Panc1 (cell line): ENCODE results near the gene DEUP1. TPM values are rescaled to one million over a fixed set of nuclear protein-coding genes. Genes with fewer than 3 reads are reported as not detected.

Source experiments
- ATAC-seq: fragments of 200-7000 bp; cut with Tn5 transposase; 2 replicates; pipeline ENCODE4 v1.9.1; 2020; ENCODE audit warnings: mild to moderate bottlenecking, moderate library complexity
- BruUV-seq: library from RNA; stranded (reverse); fragments of 400-500 nt; replicated peaks from 2 replicates; lab custom pipeline; 2021; lab: Mats Ljungman, UMichigan
- CTCF ChIA-PET: fragments of 300-600 bp; sonication (Branson Sonifier 250); formaldehyde crosslinking; loops from one replicate; lab custom pipeline; 2022; ENCODE audit warnings: antibody characterized with exemption; lab: Charles Lee
- POLR2A ChIA-PET: fragments of 300-600 bp; sonication (Branson Sonifier 250); formaldehyde crosslinking; loops from one replicate; lab custom pipeline; 2022; ENCODE audit warnings: antibody characterized with exemption; lab: Charles Lee
- DNase-seq: peaks from one replicate; pipeline ENCODE4 v3.0.0-alpha.2; 2010; ENCODE audit warnings: low read depth, low spot score
- H3K27ac ChIP-seq: 2 replicates; pipeline ENCODE4 v1.5.1; 2011; ENCODE audit warnings: mild to moderate bottlenecking, low read length, inconsistent platforms
- H3K27me3 ChIP-seq: fragments of 200-500 bp; sonication (Bioruptor generic); 2 replicates; pipeline ENCODE4 v1.6.0; 2014; ENCODE audit warnings: low read length, inconsistent platforms; ENCODE audit not compliant: control insufficient read depth, insufficient read depth
- H3K36me3 ChIP-seq: fragments of 200-500 bp; sonication (Bioruptor generic); 2 replicates; pipeline ENCODE4 v1.5.1; 2014; ENCODE audit warnings: inconsistent platforms, mild to moderate bottlenecking, low read length, moderate library complexity; ENCODE audit not compliant: control insufficient read depth, insufficient read depth
- H3K4me1 ChIP-seq: 2 replicates; pipeline ENCODE4 v1.5.1; 2011; ENCODE audit warnings: inconsistent platforms, mild to moderate bottlenecking, low read length, moderate library complexity; ENCODE audit not compliant: control insufficient read depth, insufficient read depth
- H3K4me3 ChIP-seq, 2 experiments: 2 replicates each; pipeline ENCODE4 v1.5.1; 2011 to 2012; ENCODE audit warnings: low read depth in 2 of 2, low read length in 2 of 2, mild to moderate bottlenecking in 2 of 2, inconsistent platforms in 1 of 2, moderate library complexity in 1 of 2
- H3K9me3 ChIP-seq: fragments of 200-500 bp; sonication (Bioruptor generic); 2 replicates; pipeline ENCODE4 v1.5.1; 2014; ENCODE audit warnings: low read depth, mild to moderate bottlenecking, inconsistent platforms, low read length, moderate library complexity; ENCODE audit not compliant: control insufficient read depth, insufficient read depth
- CTCF ChIP-seq: fragments of 450-650 bp; IDR thresholded peaks from 2 replicates; pipeline ENCODE4 v1.5.1; 2017; ENCODE audit warnings: mild to moderate bottlenecking
- POLR2AphosphoS5 ChIP-seq: IDR thresholded peaks from 2 replicates; pipeline ENCODE4 v1.6.1; 2012; ENCODE audit warnings: mild to moderate bottlenecking, low read depth, low read length, moderate library complexity
- REST ChIP-seq, 2 experiments: IDR thresholded peaks; 2 replicates each; pipeline ENCODE4 v1.6.1; 2011 to 2012; ENCODE audit warnings: low read depth in 2 of 2, control low read depth in 1 of 2, low read length in 1 of 2, mild to moderate bottlenecking in 1 of 2, moderate library complexity in 1 of 2; ENCODE audit not compliant: insufficient read depth in 1 of 2
- SIN3A ChIP-seq: IDR thresholded peaks from 2 replicates; pipeline ENCODE4 v1.6.1; 2012; ENCODE audit warnings: low read depth, mild to moderate bottlenecking, low read length, moderate library complexity, borderline replicate concordance; ENCODE audit not compliant: insufficient read depth
- TCF7L2 ChIP-seq: IDR thresholded peaks from 2 replicates; pipeline ENCODE4 v1.6.1; 2011; ENCODE audit warnings: mild to moderate bottlenecking, low read depth, low read length, inconsistent platforms
- in situ Hi-C: cut with HindIII; loops from 2 replicates; pipeline ENCODE4 v1.10.0; 2016; ENCODE audit warnings: low sequenced_read_pairs, low pct_unique_long_range_greater_than_20kb
- intact Hi-C: fragments of 100-400 bp; cut with micrococcal nuclease; formaldehyde crosslinking; loops from one replicate; pipeline ENCODE4 v1.10.0; 2022; ENCODE audit not compliant: unreplicated experiment
- total RNA-seq: library from RNA; stranded (reverse); gene quantifications from one replicate; pipeline ENCODE4 v1.2.1, GENCODE V29; 2021; ENCODE audit not compliant: unreplicated experiment

DEUP1 gene
- total RNA-seq, 1 experiment from 2014 or later, result not detected

GRCh38 chr11:93485983-93486382 lies 155.4 kb downstream of the DEUP1 start:
- no peak for TF ChIP-seq REST (IDR thresholded peaks at IDR 0.05; ENCODE audit: insufficient read depth in 1 of 2, low read depth in 2 of 2, low read length in 1 of 2)
- no peak for TF ChIP-seq SIN3A
- TF ChIP-seq CTCF, result no peak
- TF ChIP-seq TCF7L2, result no peak
- no peak for TF ChIP-seq POLR2AphosphoS5
- BruUV-seq, result no TSS peak
- ATAC-seq (no peak), DNase-seq (no peak)
- Histone ChIP-seq H3K9me3 (no peaks in the 10 kb centered on the region), H3K4me1 (no peaks in the 10 kb centered on the region), H3K27ac (no peak overlapping the region), H3K36me3 (no peaks in the 10 kb centered on the region), H3K4me3 (no peak overlapping the region), H3K27me3 (no peaks in the 10 kb centered on the region)
- in situ Hi-C loops, result no loop called here
- ChIA-PET CTCF (no interaction called here), POLR2A (no interaction called here)
- intact Hi-C loops, result no loop called here

GRCh38 chr11:93487032-93487483 lies 156.5 kb downstream of the DEUP1 start:
- no peak overlapping the region for H3K27ac ChIP-seq
- H3K9me3 ChIP-seq, result no peaks in the 10 kb centered on the region
- no TSS peak for BruUV-seq
- no peak for TF ChIP-seq CTCF
- no peak for TF ChIP-seq POLR2AphosphoS5
- no peak for TF ChIP-seq SIN3A
- no peak for TF ChIP-seq TCF7L2
- no peak for TF ChIP-seq REST (IDR thresholded peaks at IDR 0.05; ENCODE audit: insufficient read depth in 1 of 2, low read depth in 2 of 2, low read length in 1 of 2)
- intact Hi-C loops, result no loop called here
- no peak for DNase-seq
- H3K36me3 ChIP-seq, result no peaks in the 10 kb centered on the region
- no peaks in the 10 kb centered on the region for H3K4me1 ChIP-seq
- no peak overlapping the region for H3K4me3 ChIP-seq
- in situ Hi-C loops, result no loop called here
- POLR2A ChIA-PET, result no interaction called here
- no peaks in the 10 kb centered on the region for H3K27me3 ChIP-seq
- no peak for ATAC-seq
- CTCF ChIA-PET, result no interaction called here

Other genes starting within 250 kb of the DEUP1 start
- gene SLC36A4, start 132.8 kb upstream of the DEUP1 start, total RNA-seq, result 30.3 TPM
- 14.1 TPM for gene SMCO4, start 212.6 kb downstream of the DEUP1 start, total RNA-seq